ENCODE data around the gene ISM2.

Gene ISM2

DNA sequence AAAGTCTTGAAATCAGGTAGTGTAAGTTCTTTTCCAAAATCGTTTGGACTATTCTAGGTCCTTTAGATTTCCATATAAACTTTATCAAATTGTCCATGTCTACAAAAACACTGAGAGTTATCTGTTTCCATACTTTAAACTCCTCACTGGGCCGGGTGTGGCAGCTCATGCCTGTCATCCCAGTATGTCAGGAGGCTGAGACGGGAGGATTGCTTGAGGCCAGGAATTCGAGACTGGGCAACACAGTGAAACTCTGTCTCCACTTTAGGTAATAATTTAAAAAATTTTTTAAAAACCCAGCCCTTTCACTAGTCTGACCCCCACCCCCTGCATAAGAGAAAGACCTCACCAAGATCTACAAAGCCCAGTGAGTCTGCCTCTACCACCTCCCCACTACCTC lies 6.4 kb upstream of the ISM2 start:
- TF ChIP-seq, protein P1, sequence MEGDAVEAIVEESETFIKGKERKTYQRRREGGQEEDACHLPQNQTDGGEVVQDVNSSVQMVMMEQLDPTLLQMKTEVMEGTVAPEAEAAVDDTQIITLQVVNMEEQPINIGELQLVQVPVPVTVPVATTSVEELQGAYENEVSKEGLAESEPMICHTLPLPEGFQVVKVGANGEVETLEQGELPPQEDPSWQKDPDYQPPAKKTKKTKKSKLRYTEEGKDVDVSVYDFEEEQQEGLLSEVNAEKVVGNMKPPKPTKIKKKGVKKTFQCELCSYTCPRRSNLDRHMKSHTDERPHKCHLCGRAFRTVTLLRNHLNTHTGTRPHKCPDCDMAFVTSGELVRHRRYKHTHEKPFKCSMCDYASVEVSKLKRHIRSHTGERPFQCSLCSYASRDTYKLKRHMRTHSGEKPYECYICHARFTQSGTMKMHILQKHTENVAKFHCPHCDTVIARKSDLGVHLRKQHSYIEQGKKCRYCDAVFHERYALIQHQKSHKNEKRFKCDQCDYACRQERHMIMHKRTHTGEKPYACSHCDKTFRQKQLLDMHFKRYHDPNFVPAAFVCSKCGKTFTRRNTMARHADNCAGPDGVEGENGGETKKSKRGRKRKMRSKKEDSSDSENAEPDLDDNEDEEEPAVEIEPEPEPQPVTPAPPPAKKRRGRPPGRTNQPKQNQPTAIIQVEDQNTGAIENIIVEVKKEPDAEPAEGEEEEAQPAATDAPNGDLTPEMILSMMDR (IDR thresholded peaks at IDR 0.05): no peak
- no peak for TF ChIP-seq ZFX (IDR thresholded peaks at IDR 0.05; ENCODE audit: borderline replicate concordance)
- no peak overlapping the region for H3K27ac ChIP-seq

DNA sequence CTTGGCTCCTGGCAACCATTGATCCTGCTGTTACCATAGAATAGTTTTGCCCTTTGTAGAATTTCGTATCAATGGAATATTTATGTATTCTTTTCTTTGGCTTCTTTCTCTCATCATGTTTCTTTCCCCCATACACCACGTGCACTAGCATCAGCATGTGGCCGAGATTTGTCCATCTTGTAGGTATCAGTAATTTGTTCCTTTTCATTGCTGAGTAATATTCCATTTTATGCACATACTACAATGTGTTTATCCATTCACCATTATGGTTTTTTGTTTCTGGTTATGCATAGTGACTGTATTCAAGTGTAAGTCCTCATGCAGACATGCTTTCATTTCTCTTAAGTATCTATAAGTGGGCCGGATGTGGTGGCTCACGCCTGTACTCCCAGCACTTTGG lies 4.5 kb upstream of the ISM2 start:
- H3K27ac ChIP-seq: no peak overlapping the region
- TF ChIP-seq ZFX (IDR thresholded peaks at IDR 0.05; ENCODE audit: borderline replicate concordance): no peak
- TF ChIP-seq, protein P1 (IDR thresholded peaks at IDR 0.05): no peak

- TF ChIP-seq, protein P1 (IDR thresholded peaks at IDR 0.05): no peak
- no peak for TF ChIP-seq ZFX (IDR thresholded peaks at IDR 0.05; ENCODE audit: borderline replicate concordance)
- no peak overlapping the region for H3K27ac ChIP-seq
These were observed 3.6 kb upstream of the ISM2 start for GRCh38 chr14:77502109-77502782.

GRCh38 chr14:77498984-77499527 lies 440 bp upstream of the ISM2 start:
- H3K27ac ChIP-seq: no peak overlapping the region
- TF ChIP-seq ZFX (IDR thresholded peaks at IDR 0.05; ENCODE audit: borderline replicate concordance): no peak
- TF ChIP-seq, protein P1 (IDR thresholded peaks at IDR 0.05): no peak

- H3K27ac ChIP-seq: no peak overlapping the region
- TF ChIP-seq ZFX (IDR thresholded peaks at IDR 0.05; ENCODE audit: borderline replicate concordance): no peak
- TF ChIP-seq, protein P1 (IDR thresholded peaks at IDR 0.05): no peak
These were observed 3.3 kb downstream of the ISM2 start for GRCh38 chr14:77495334-77495733.

- no peak overlapping the region for H3K27ac ChIP-seq
- TF ChIP-seq, protein P1 (IDR thresholded peaks at IDR 0.05): no peak
- TF ChIP-seq ZFX (IDR thresholded peaks at IDR 0.05; ENCODE audit: borderline replicate concordance): no peak
These were observed 7.6 kb downstream of the ISM2 start for GRCh38 chr14:77491056-77491455.

- no peak for TF ChIP-seq ZFX (IDR thresholded peaks at IDR 0.05; ENCODE audit: borderline replicate concordance)
- TF ChIP-seq, protein P1 (IDR thresholded peaks at IDR 0.05): no peak
- H3K27ac ChIP-seq: no peak overlapping the region
These were observed 8.1 kb downstream of the ISM2 start for GRCh38 chr14:77490347-77490986.

Data from 22Rv1 (cell line).